A673 (cell line): ENCODE measurements around the gene ADAM17. TPM values are rescaled to one million over a fixed set of nuclear protein-coding genes. Genes with fewer than 3 reads are reported as not detected.

ENCODE experiments used
- BruUV-seq: library from RNA; stranded (reverse); fragments of 400-500 nt; replicated peaks from 2 replicates; lab custom pipeline; 2021; lab: Mats Ljungman, UMichigan
- CTCF ChIA-PET: fragments of 300-600 bp; sonication (Branson Sonifier 250); formaldehyde crosslinking; loops from one replicate; lab custom pipeline; 2022; ENCODE audit warnings: antibody characterized with exemption; lab: Charles Lee
- POLR2A ChIA-PET: fragments of 300-600 bp; sonication (Branson Sonifier 250); formaldehyde crosslinking; loops from one replicate; lab custom pipeline; 2022; ENCODE audit warnings: antibody characterized with exemption; ENCODE audit not compliant: low non-redundant PET; lab: Charles Lee
- DNase-seq: peaks from one replicate; pipeline ENCODE4 v3.0.0-alpha.2; 2015; ENCODE audit warnings: low spot score
- H3K27ac ChIP-seq: fragments of 200-600 bp; sonication (generic); 2 replicates; pipeline ENCODE4 v1.5.1; 2016; ENCODE audit warnings: mixed run types, low read depth, mild to moderate bottlenecking, mixed read lengths, antibody characterized with exemption, low read length; ENCODE audit not compliant: poor library complexity, severe bottlenecking
- H3K27me3 ChIP-seq: fragments of 200-600 bp; sonication (generic); replicated peaks from 2 replicates; pipeline ENCODE4 v1.6.1; 2017; ENCODE audit warnings: mixed run types, low read depth, mild to moderate bottlenecking, mixed read lengths, antibody characterized with exemption, low read length; ENCODE audit not compliant: insufficient read depth, poor library complexity
- H3K36me3 ChIP-seq: fragments of 200-600 bp; sonication (generic); 2 replicates; pipeline ENCODE4 v1.6.1; 2016; ENCODE audit warnings: mixed run types, mild to moderate bottlenecking, mixed read lengths, antibody characterized with exemption, low read length; ENCODE audit not compliant: insufficient read depth, poor library complexity, severe bottlenecking
- H3K4me1 ChIP-seq: fragments of 200-600 bp; sonication (generic); 2 replicates; pipeline ENCODE4 v1.6.1; 2017; ENCODE audit warnings: mixed run types, mild to moderate bottlenecking, mixed read lengths, antibody characterized with exemption, low read length; ENCODE audit not compliant: insufficient read depth, poor library complexity, severe bottlenecking
- H3K4me3 ChIP-seq: fragments of 200-600 bp; sonication (generic); 2 replicates; pipeline ENCODE4 v1.5.1; 2016; ENCODE audit warnings: low read depth, mixed run types, mild to moderate bottlenecking, mixed read lengths, low read length; ENCODE audit not compliant: poor library complexity, severe bottlenecking
- H3K9me3 ChIP-seq: fragments of 200-600 bp; sonication (generic); 2 replicates; pipeline ENCODE4 v1.6.1; 2016; ENCODE audit warnings: mixed run types, low read depth, mild to moderate bottlenecking, mixed read lengths, antibody characterized with exemption, low read length; ENCODE audit not compliant: poor library complexity, severe bottlenecking
- CTCF ChIP-seq: fragments of 300-800, 200-600 bp; sonication (generic); conservative IDR thresholded peaks from 2 replicates; pipeline ENCODE4 v1.5.1; 2017; ENCODE audit warnings: low read depth, mild to moderate bottlenecking, antibody characterized with exemption, low read length, moderate library complexity, mixed read lengths
- EZH2 ChIP-seq: fragments of 200-600 bp; sonication (generic); IDR thresholded peaks from 2 replicates; pipeline ENCODE4 v1.6.1; 2017; ENCODE audit warnings: borderline replicate concordance, low read depth, mild to moderate bottlenecking, mixed read lengths, antibody characterized with exemption, low read length; ENCODE audit not compliant: poor library complexity, severe bottlenecking
- intact Hi-C: fragments of 100-400 bp; cut with micrococcal nuclease; formaldehyde crosslinking; loops from one replicate; pipeline ENCODE4 v1.10.0; 2022; ENCODE audit not compliant: unreplicated experiment
- total RNA-seq: library from RNA; stranded (reverse); gene quantifications from 2 replicates; pipeline ENCODE4 v1.2.3, GENCODE V29; 2021

ADAM17 gene
- total RNA-seq, 1 experiment from 2014 or later = 40.1 TPM

- no peaks in the 10 kb centered on the region for H3K4me1 ChIP-seq
- H3K9me3 ChIP-seq = no peaks in the 10 kb centered on the region
- BruUV-seq = no TSS peak
- H3K36me3 ChIP-seq = peaks cover 24% of the 10 kb centered on the region
- no peak overlapping the region for H3K4me3 ChIP-seq
- H3K27me3 ChIP-seq = no peaks in the 10 kb centered on the region
- no peak overlapping the region for H3K27ac ChIP-seq
- ChIA-PET CTCF (no interaction called here), POLR2A (no interaction called here)
- DNase-seq = no peak
- TF ChIP-seq CTCF (no peak), EZH2 (no peak)
- intact Hi-C loops = no loop called here
These were observed 83.1 kb downstream of the ADAM17 start for GRCh38 chr2:9472511-9472910.

GRCh38 chr2:9471206-9471605 is 84.4 kb downstream of the ADAM17 start:
- no peak overlapping the region for H3K4me3 ChIP-seq
- H3K9me3 ChIP-seq = no peaks in the 10 kb centered on the region
- TF ChIP-seq CTCF (no peak), EZH2 (no peak)
- no TSS peak for BruUV-seq
- no peak overlapping the region for H3K27ac ChIP-seq
- no peaks in the 10 kb centered on the region for H3K27me3 ChIP-seq
- CTCF ChIA-PET = no interaction called here
- intact Hi-C loops = no loop called here
- peaks cover 19% of the 10 kb centered on the region for H3K36me3 ChIP-seq
- POLR2A ChIA-PET = interaction anchor here (0.6 kb wide), 1 partner anchor 17 kb away, joined by 3 read pairs; no protein-coding TSS in a partner anchor
- no peaks in the 10 kb centered on the region for H3K4me1 ChIP-seq
- no peak for DNase-seq

- Histone ChIP-seq H3K27me3 (no peaks in the 10 kb centered on the region), H3K27ac (no peak overlapping the region), H3K9me3 (no peaks in the 10 kb centered on the region), H3K4me1 (no peaks in the 10 kb centered on the region), H3K36me3 (peaks cover 18% of the 10 kb centered on the region), H3K4me3 (no peak overlapping the region)
- ChIA-PET POLR2A (no interaction called here), CTCF (no interaction called here)
- TF ChIP-seq EZH2 (no peak), CTCF (no peak)
- intact Hi-C loops = no loop called here
- no peak for DNase-seq
- BruUV-seq = no TSS peak
These were observed 87.9 kb downstream of the ADAM17 start for GRCh38 chr2:9467687-9468086.
